Mesothelial cell of epicardium (in vitro differentiated cells): ENCODE results near the gene CEP170. TPM values are rescaled to one million over a fixed set of nuclear protein-coding genes. Genes with fewer than 3 reads are reported as not detected.
A peak's percentile ranks its signal among the peaks of the same experiment; 100 is the strongest.

Experiments used
- DNase-seq, 2 experiments: peaks; one replicate each; pipeline ENCODE4 v3.0.0; 2021; ENCODE audit warnings: low spot score in 2 of 2; ENCODE audit not compliant: unreplicated experiment in 2 of 2
- H3K27ac Mint-ChIP-seq: 2 replicates; pipeline ENCODE4 v1.8.0; 2021; ENCODE audit warnings: mixed read lengths
- H3K27me3 Mint-ChIP-seq: 2 replicates; pipeline ENCODE4 v1.8.0; 2021; ENCODE audit warnings: low read depth, mixed read lengths
- H3K36me3 Mint-ChIP-seq: 2 replicates; pipeline ENCODE4 v1.8.0; 2021; ENCODE audit warnings: mixed read lengths
- H3K4me1 Mint-ChIP-seq: 2 replicates; pipeline ENCODE4 v1.8.0; 2021; ENCODE audit warnings: mixed read lengths
- H3K4me3 Mint-ChIP-seq: 2 replicates; pipeline ENCODE4 v1.8.0; 2021; ENCODE audit warnings: mild to moderate bottlenecking, moderate library complexity, mixed read lengths
- H3K9me3 Mint-ChIP-seq: 2 replicates; pipeline ENCODE4 v1.8.0; 2021; ENCODE audit warnings: mixed read lengths
- CTCF ChIP-seq: fragments of 200-600 bp; sonication (generic); IDR thresholded peaks from one replicate; pipeline ENCODE4 v1.5.0; 2021; ENCODE audit warnings: antibody characterized with exemption; ENCODE audit not compliant: unreplicated experiment
- total RNA-seq: library from RNA; stranded (reverse); gene quantifications from 3 replicates; pipeline ENCODE4 v1.2.1, GENCODE V29; 2021

CEP170 gene
- total RNA-seq, 1 donor from 2014 or later = 129 TPM

DNA sequence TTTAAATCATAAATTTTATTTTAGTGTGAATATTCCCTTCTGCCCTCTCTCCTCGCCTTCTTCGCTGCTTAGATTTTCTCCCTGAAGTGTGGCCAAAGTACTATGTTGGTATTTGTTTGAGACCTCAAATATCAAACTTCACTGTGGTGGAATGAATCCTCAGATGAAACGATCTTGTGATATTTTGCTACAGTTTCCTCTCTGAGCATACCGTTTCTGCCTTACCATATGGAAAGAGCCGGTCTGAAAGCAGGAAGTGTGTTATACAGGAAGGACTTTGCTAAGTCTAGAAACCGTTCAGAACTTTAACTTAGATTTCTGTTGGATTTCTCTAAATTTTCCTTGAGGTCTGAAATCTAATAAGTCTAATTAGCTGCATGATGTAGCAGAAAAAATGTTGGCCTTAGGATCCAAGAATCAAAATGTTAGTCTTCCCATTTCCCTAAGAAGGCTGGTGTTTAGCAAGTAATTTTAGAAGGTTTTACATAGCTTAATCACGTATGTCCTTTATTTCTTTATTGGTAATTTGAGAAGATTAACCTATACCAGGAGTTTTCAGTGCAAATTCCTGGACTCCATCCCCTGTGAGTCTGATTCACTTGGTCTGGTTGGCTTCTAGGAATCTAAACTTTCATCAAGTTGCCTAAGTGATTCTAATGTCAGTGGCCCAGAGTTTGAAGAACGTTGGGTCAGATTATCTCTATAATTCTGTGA lies 31.5 kb upstream of the CEP170 start:
- Mint-ChIP-seq H3K4me3 (no peak overlapping the region), H3K9me3 (peaks cover 16% of the 10 kb centered on the region), H3K27ac (peak overlapping the region; percentile 77), H3K27me3 (no peaks in the 10 kb centered on the region), H3K36me3 (peaks cover 53% of the 10 kb centered on the region), H3K4me1 (peaks cover 21% of the 10 kb centered on the region)
- no peak for TF ChIP-seq CTCF
- DNase-seq = no peak

- Mint-ChIP-seq H3K4me3 (no peak overlapping the region), H3K36me3 (peaks cover 44% of the 10 kb centered on the region), H3K9me3 (peaks cover 28% of the 10 kb centered on the region), H3K27ac (no peak overlapping the region), H3K4me1 (peaks cover 21% of the 10 kb centered on the region), H3K27me3 (no peaks in the 10 kb centered on the region)
- TF ChIP-seq CTCF = no peak
- no peak for DNase-seq
These were observed 26.6 kb upstream of the CEP170 start for GRCh38 chr1:243281672-243282071.

GRCh38 chr1:243280571-243281129 lies 25.6 kb upstream of the CEP170 start:
- no peak for TF ChIP-seq CTCF
- H3K4me1 Mint-ChIP-seq = peaks cover 14% of the 10 kb centered on the region
- H3K27me3 Mint-ChIP-seq = no peaks in the 10 kb centered on the region
- peaks cover 51% of the 10 kb centered on the region for H3K36me3 Mint-ChIP-seq
- DNase-seq = no peak
- no peak overlapping the region for H3K27ac Mint-ChIP-seq
- peaks cover 30% of the 10 kb centered on the region for H3K9me3 Mint-ChIP-seq
- no peak overlapping the region for H3K4me3 Mint-ChIP-seq

- H3K4me3 Mint-ChIP-seq = no peak overlapping the region
- H3K4me1 Mint-ChIP-seq = peaks cover 32% of the 10 kb centered on the region
- DNase-seq = no peak
- H3K27me3 Mint-ChIP-seq = no peaks in the 10 kb centered on the region
- no peak for TF ChIP-seq CTCF
- H3K36me3 Mint-ChIP-seq = peaks cover 42% of the 10 kb centered on the region
- H3K9me3 Mint-ChIP-seq = peaks cover 15% of the 10 kb centered on the region
- H3K27ac Mint-ChIP-seq = no peak overlapping the region
These were observed 20.2 kb upstream of the CEP170 start for GRCh38 chr1:243275316-243275715.

GRCh38 chr1:243273945-243274344 lies 18.9 kb upstream of the CEP170 start:
- peak overlapping the region; percentile 74 for H3K27ac Mint-ChIP-seq
- H3K4me3 Mint-ChIP-seq = no peak overlapping the region
- no peaks in the 10 kb centered on the region for H3K27me3 Mint-ChIP-seq
- TF ChIP-seq CTCF = no peak
- H3K9me3 Mint-ChIP-seq = peaks cover 15% of the 10 kb centered on the region
- H3K36me3 Mint-ChIP-seq = peaks cover 40% of the 10 kb centered on the region
- DNase-seq = no peak
- H3K4me1 Mint-ChIP-seq = peaks cover 45% of the 10 kb centered on the region
